K562 (cell line): Measurements from ENCODE around the gene IL18RAP. TPM values are rescaled to one million over a fixed set of nuclear protein-coding genes. Genes with fewer than 3 reads are reported as not detected.

Experiments used
- BACH1 ChIP-seq: fragments of 200-800 bp; sonication (Bioruptor generic); IDR thresholded peaks from 2 replicates; pipeline ENCODE4 v1.6.1; 2016; ENCODE audit warnings: missing genetic modification characterization, missing compliant biosample characterization
- BCOR ChIP-seq: fragments of 450-650 bp; IDR thresholded peaks from 2 replicates; pipeline ENCODE4 v1.6.1; 2016
- CBX3 ChIP-seq, 2 experiments: IDR thresholded peaks; 1 replicate in 1 of 2; 2 replicates in 1 of 2; pipeline ENCODE4 v1.6.1; 2012; ENCODE audit warnings: inconsistent platforms in 2 of 2, low read length in 2 of 2, borderline replicate concordance in 1 of 2, control low read depth in 1 of 2
- CCAR2 ChIP-seq: fragments of 200-400 bp; formaldehyde crosslinking; IDR thresholded peaks from 2 replicates; pipeline ENCODE4 v1.6.1; 2017; ENCODE audit warnings: mild to moderate bottlenecking, low read depth, low read length
- CLOCK ChIP-seq: fragments of 250-450 bp; sonication (Bioruptor Pico); IDR thresholded peaks from 2 replicates; pipeline ENCODE4 v1.4.0; 2020; ENCODE audit warnings: mild to moderate bottlenecking, moderate library complexity, borderline replicate concordance
- DMBX1 ChIP-seq: fragments of 250-450 bp; sonication (Bioruptor Pico); IDR thresholded peaks from 2 replicates; pipeline ENCODE4 v1.8.0; 2022; ENCODE audit warnings: inconsistent platforms, mild to moderate bottlenecking, moderate library complexity, borderline replicate concordance
- ERF ChIP-seq: fragments of 450-650 bp; formaldehyde crosslinking; IDR thresholded peaks from 2 replicates; pipeline ENCODE4 v1.4.0; 2020; ENCODE audit warnings: mild to moderate bottlenecking, mixed read lengths
- KLF16 ChIP-seq: IDR thresholded peaks from 2 replicates; pipeline ENCODE4 v1.6.1; 2016; ENCODE audit warnings: antibody characterized with exemption
- NCOA1 ChIP-seq: fragments of 450-650 bp; IDR thresholded peaks from 2 replicates; pipeline ENCODE4 v1.6.1; 2016; ENCODE audit warnings: low read depth
- NCOR1 ChIP-seq: fragments of 450-650 bp; IDR thresholded peaks from 2 replicates; pipeline ENCODE4 v1.6.1; 2016; ENCODE audit warnings: mild to moderate bottlenecking, moderate library complexity
- POLR3A ChIP-seq: IDR thresholded peaks from 2 replicates; pipeline ENCODE4 v1.6.1; 2011; ENCODE audit warnings: borderline replicate concordance, mild to moderate bottlenecking, moderate library complexity; ENCODE audit not compliant: insufficient read length, insufficient read depth; ENCODE audit errors: extremely low read depth
- POLR3G ChIP-seq: IDR thresholded peaks from 2 replicates; pipeline ENCODE4 v1.6.1; 2011; ENCODE audit not compliant: insufficient read length, insufficient replicate concordance; ENCODE audit errors: extremely low read depth
- PPARD ChIP-seq: fragments of 250-450 bp; sonication (Bioruptor Pico); IDR thresholded peaks from 2 replicates; pipeline ENCODE4 v1.8.0; 2022; ENCODE audit warnings: inconsistent platforms, mild to moderate bottlenecking, moderate library complexity
- RAD51 ChIP-seq: fragments of 450-650 bp; IDR thresholded peaks from 2 replicates; pipeline ENCODE4 v1.7.1; 2016; ENCODE audit warnings: low read depth, mild to moderate bottlenecking, borderline replicate concordance
- RFX7 ChIP-seq: fragments of 250-450 bp; sonication (Bioruptor Pico); IDR thresholded peaks from 2 replicates; pipeline ENCODE4 v1.5.1; 2021; ENCODE audit warnings: mild to moderate bottlenecking
- SMARCA4 ChIP-seq: fragments of 450-650 bp; IDR thresholded peaks from 2 replicates; pipeline ENCODE4 v1.6.1; 2016
- TAF9B ChIP-seq: fragments of 450-650 bp; IDR thresholded peaks from 2 replicates; pipeline ENCODE4 v1.6.1; 2018; ENCODE audit warnings: mild to moderate bottlenecking; ENCODE audit not compliant: partially characterized antibody
- TARDBP ChIP-seq: fragments of 450-650 bp; IDR thresholded peaks from 2 replicates; pipeline ENCODE4 v1.6.1; 2016
- TRIM28 ChIP-seq: fragments of 450-650 bp; IDR thresholded peaks from 2 replicates; pipeline ENCODE4 v1.6.1; 2017
- VEZF1 ChIP-seq: fragments of 200-800 bp; sonication (Bioruptor generic); IDR thresholded peaks from 2 replicates; pipeline ENCODE4 v1.6.1; 2017; ENCODE audit warnings: missing genetic modification characterization, missing compliant biosample characterization
- ZBED1 ChIP-seq: IDR thresholded peaks from 2 replicates; pipeline ENCODE4 v1.6.1; 2014
- ZBTB49 ChIP-seq: sonication (generic); formaldehyde crosslinking; IDR thresholded peaks from 2 replicates; pipeline ENCODE4 v1.8.0; 2022; ENCODE audit warnings: missing genetic modification reagents, mild to moderate bottlenecking, borderline replicate concordance
- ZBTB8A ChIP-seq: fragments of 450-650 bp; IDR thresholded peaks from 2 replicates; pipeline ENCODE4 v1.6.1; 2018; ENCODE audit warnings: mild to moderate bottlenecking, moderate library complexity; ENCODE audit not compliant: partially characterized antibody
- ZC3H11A ChIP-seq: IDR thresholded peaks from 2 replicates; pipeline ENCODE4 v1.6.1; 2012; ENCODE audit warnings: low read depth, low read length, improper control_type of control experiment
- ZEB2 ChIP-seq: fragments of 450-650 bp; IDR thresholded peaks from 2 replicates; pipeline ENCODE4 v1.6.1; 2016
- ZNF707 ChIP-seq: fragments of 250-450 bp; sonication (Bioruptor Pico); conservative IDR thresholded peaks from 2 replicates; pipeline ENCODE4 v1.8.0; 2022; ENCODE audit warnings: inconsistent platforms, mild to moderate bottlenecking, moderate library complexity
- ZNF75A ChIP-seq: fragments of 450-650 bp; formaldehyde crosslinking; IDR thresholded peaks from 2 replicates; pipeline ENCODE4 v1.4.0; 2020; ENCODE audit warnings: mild to moderate bottlenecking
- polyA plus RNA-seq, 8 experiments: library from polyadenylated mRNA; depleted of rRNA in 4 of 8; stranded (reverse) in 5 of 8; unstranded in 3 of 8; fragments of >200 nt; fragmentation: Nextera tagmentation in 2 of 8; fragmentation: Illumina TruSeq in 1 of 8; extraction: Ambion mirVana in 2 of 8; extraction: Trizol in 1 of 8; gene quantifications; 2 replicates each; pipeline versions ENCODE4 v1.2.1 to v1.2.3, GENCODE V29; 2011 to 2014; ENCODE audit warnings: inconsistent platforms in 1 of 8, missing spikeins in 1 of 8
- total RNA-seq, 7 experiments: library from RNA; depleted of rRNA in 6 of 7; stranded (reverse); fragments of >200 nt in 6 of 7; fragmentation: Illumina TruSeq in 2 of 7; extraction: Trizol in 2 of 7; gene quantifications; 2 replicates each; pipeline versions ENCODE4 v1.2.1 to v1.2.3, GENCODE V29; 2011 to 2021; ENCODE audit warnings: low replicate concordance in 1 of 7

The IL18RAP gene
- total and polyA plus RNA-seq, 9 of the 15 experiments (the other 6 are each of a cell fraction or from before 2014, with no cell fraction given), result 1.1 to 20.5 (median 5.8) TPM

GRCh38 chr2:102418421-102418961, 4.5 kb upstream of the IL18RAP start (continued):
- TF ChIP-seq SMARCA4 (peak; percentile 87), CLOCK (CRISPR knock-in tag) (no peak), KLF16 (no peak), NCOA1 (0 out of 2 replicates have a peak, but pooled peaks have one; percentile 36), CCAR2 (no peak), ZNF75A (CRISPR knock-in tag) (0 out of 2 replicates have a peak, but pooled peaks have one; percentile 19), DMBX1 (no peak), ZBTB49 (CRISPR knock-in tag) (no peak), VEZF1 (CRISPR knock-in tag) (no peak), ZBED1 (no peak), PPARD (CRISPR knock-in tag) (no peak), ZBTB8A (no peak), TRIM28 (no peak), ZC3H11A (no peak), CBX3 (IDR thresholded peaks at IDR 0.05; ENCODE audit: borderline replicate concordance in 1 of 2, low read length in 2 of 2) (no peak), TARDBP (no peak), RFX7 (CRISPR knock-in tag) (no peak), RAD51 (no peak; the same call in 1 of the 2 replicates), ZEB2 (peak; percentile 84), ZNF707 (no peak), POLR3A (no peak), BCOR (no peak), ERF (CRISPR knock-in tag) (no peak), BACH1 (tag) (peak; percentile 53; the same call in 1 of the 2 replicates), NCOR1 (no peak), POLR3G (no peak), TAF9B (no peak)
